Measurements from ENCODE around the gene NUDT22. TPM values are rescaled to one million over a fixed set of nuclear protein-coding genes. Genes with fewer than 3 reads are reported as not detected.
A peak's percentile ranks its signal among the peaks of the same experiment; 100 is the strongest.

NUDT22 gene
- total RNA-seq, 4 donors from 2014 or later: 37.8 to 58.7 (median 48.6) TPM

- peak overlapping the region; percentile 64 to 85 (median 75) for H3K4me3 ChIP-seq
- H3K27me3 ChIP-seq: no peaks in the 10 kb centered on the region
- H3K27ac ChIP-seq (replicated peaks in 1 of 4): peak overlapping the region; percentile 90 to 96 (median 93)
- intact Hi-C loops (cut with DNase I): loop anchor here (5.0 kb wide), 1 partner anchor 42 kb away; the partner anchor contains the start of gene STIP1
- WGBS: 31% methylated on average over 13 of the region's 13 CpGs
- TF ChIP-seq POLR2A (IDR thresholded peaks at IDR 0.05; ENCODE audit: low read depth) (no peak), CTCF (IDR thresholded peaks at IDR 0.05) (no peak), POLR2AphosphoS5 (IDR thresholded peaks at IDR 0.05) (no peak), EP300 (IDR thresholded peaks at IDR 0.05) (no peak)
- no peak for DNase-seq (ENCODE audit: extremely low spot score)
- H3K36me3 ChIP-seq: no peaks in the 10 kb centered on the region
- H3K9me3 ChIP-seq: no peaks in the 10 kb centered on the region
- peaks cover 43 to 84% (median 83%) of the 10 kb centered on the region in 4 donors for H3K4me1 ChIP-seq
Observed at GRCh38 chr11:64229744-64230170, 3.7 kb downstream of the NUDT22 start.

GRCh38 chr11:64230171-64230984, 4.3 kb downstream of the NUDT22 start, which contains the start of gene DNAJC4:
DNAJC4 (plus strand) TSS chr11:64230548; CDS start chr11:64230855, 307 bp downstream.
- H3K36me3 ChIP-seq: no peaks in the 10 kb centered on the region
- no peaks in the 10 kb centered on the region for H3K9me3 ChIP-seq
- H3K4me3 ChIP-seq: peak within 1 kb of the TSS; percentile 64 to 85 (median 75)
- TF ChIP-seq POLR2AphosphoS5 (IDR thresholded peaks at IDR 0.05): peak; percentile 77
- no peak for TF ChIP-seq POLR2A (IDR thresholded peaks at IDR 0.05; ENCODE audit: low read depth)
- under 1% methylated on average over 44 of the region's 62 CpGs for WGBS
- peaks cover 43 to 84% (median 82%) of the 10 kb centered on the region in 4 donors for H3K4me1 ChIP-seq
- H3K27ac ChIP-seq (replicated peaks in 1 of 4): peak within 1 kb of the TSS; percentile 90 to 96 (median 93)
- intact Hi-C loops (cut with DNase I): no loop called here
- peak; percentile 98 for DNase-seq (ENCODE audit: extremely low spot score)
- H3K27me3 ChIP-seq: no peaks in the 10 kb centered on the region

- no peak for TF ChIP-seq EP300 (IDR thresholded peaks at IDR 0.05)
- no peak for TF ChIP-seq POLR2A (IDR thresholded peaks at IDR 0.05; ENCODE audit: low read depth)
- TF ChIP-seq POLR2AphosphoS5 (IDR thresholded peaks at IDR 0.05): no peak
- no peak for TF ChIP-seq CTCF (IDR thresholded peaks at IDR 0.05)
- Histone ChIP-seq H3K27ac (replicated peaks in 1 of 4) (peak overlapping the region; percentile 90 to 96 (median 93)), H3K4me1 (peaks cover 47 to 86% (median 85%) of the 10 kb centered on the region in 4 donors), H3K4me3 (peak overlapping the region; percentile 64 to 85 (median 75)), H3K27me3 (no peaks in the 10 kb centered on the region), H3K36me3 (peaks cover 0 to 3% (median 0%) of the 10 kb centered on the region in 4 donors), H3K9me3 (no peaks in the 10 kb centered on the region)
- 5% methylated on average over 8 of the region's 8 CpGs for WGBS
- no peak for DNase-seq (ENCODE audit: extremely low spot score)
- intact Hi-C loops (cut with DNase I): no loop called here
Observed at GRCh38 chr11:64230985-64231365, 4.9 kb downstream of the NUDT22 start.

DNA sequence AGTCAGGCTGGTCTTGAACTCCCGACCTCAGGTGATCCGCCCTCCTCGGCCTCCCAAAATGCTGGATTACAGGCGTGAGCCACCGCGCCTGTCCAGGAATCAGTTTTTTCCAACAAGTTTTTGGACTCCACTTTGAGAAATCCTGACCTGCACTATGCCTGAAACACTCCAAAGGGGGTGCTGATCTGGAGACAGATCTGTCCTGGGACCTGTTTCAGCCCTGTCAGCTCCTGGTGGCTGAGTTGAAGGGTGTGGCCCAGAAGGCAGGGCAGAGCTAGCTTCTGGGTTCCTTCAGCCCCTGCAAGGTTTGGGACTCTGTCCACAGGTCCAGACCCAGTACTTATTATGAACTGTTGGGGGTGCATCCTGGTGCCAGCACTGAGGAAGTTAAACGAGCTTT, 5.5 kb downstream of the NUDT22 start:
- Histone ChIP-seq H3K27ac (replicated peaks in 1 of 4) (peak overlapping the region; percentile 90 to 96 (median 93)), H3K27me3 (no peaks in the 10 kb centered on the region), H3K9me3 (no peaks in the 10 kb centered on the region), H3K36me3 (peaks cover 0 to 7% (median 0%) of the 10 kb centered on the region in 4 donors), H3K4me3 (no peak overlapping the region), H3K4me1 (peaks cover 47 to 87% (median 85%) of the 10 kb centered on the region in 4 donors)
- DNase-seq (ENCODE audit: extremely low spot score): no peak
- TF ChIP-seq EP300 (IDR thresholded peaks at IDR 0.05): no peak
- TF ChIP-seq POLR2A (IDR thresholded peaks at IDR 0.05; ENCODE audit: low read depth): no peak
- TF ChIP-seq POLR2AphosphoS5 (IDR thresholded peaks at IDR 0.05): no peak
- no peak for TF ChIP-seq CTCF (IDR thresholded peaks at IDR 0.05)
- WGBS: 88% methylated on average over 7 of the region's 7 CpGs
- intact Hi-C loops (cut with DNase I): no loop called here
